Urinary bladder (tissue), 4 donors: ENCODE data around the gene POLR3C. TPM values are rescaled to one million over a fixed set of nuclear protein-coding genes. Genes with fewer than 3 reads are reported as not detected.
"Not testable (repeated sequence)": the region's sequence is repeated elsewhere in the genome, so short reads cannot be mapped to it uniquely, and the experiment has no call there.

Experiments
- DNase-seq: peaks from one replicate; pipeline ENCODE4 v3.0.0-alpha.2; 2015; ENCODE audit errors: extremely low spot score
- H3K27ac ChIP-seq: one replicate; pipeline ENCODE4 v1.5.1; 2013; ENCODE audit warnings: low read depth, mild to moderate bottlenecking, moderate library complexity
- H3K36me3 ChIP-seq: one replicate; pipeline ENCODE4 v1.6.1; 2013; ENCODE audit warnings: mild to moderate bottlenecking, moderate library complexity; ENCODE audit not compliant: insufficient read depth
- H3K4me1 ChIP-seq: one replicate; pipeline ENCODE4 v1.6.1; 2013; ENCODE audit warnings: mild to moderate bottlenecking, moderate library complexity; ENCODE audit not compliant: insufficient read depth
- H3K4me3 ChIP-seq: one replicate; pipeline ENCODE4 v1.5.1; 2013; ENCODE audit warnings: low read depth, low read length
- WGBS: extraction: QIAGEN DNeasy Blood & Tissue Kit; methylation state at CpG from one replicate; pipeline ENCODE4 v1.1.7; 2013; 5-methylcytosine and 5-hydroxymethylcytosine counted together
- polyA plus RNA-seq: library from polyadenylated mRNA; stranded (reverse); fragments of 200-250 nt; gene quantifications from one replicate; pipeline ENCODE4 v1.2.3, GENCODE V29; 2013
- total RNA-seq: library from RNA; depleted of rRNA; stranded (reverse); fragments of >200 nt; gene quantifications from one replicate; pipeline ENCODE4 v1.2.3, GENCODE V29; 2014
- donor health status: healthy with polysubstance abuse.
- donor health status: healthy.

POLR3C gene, protein sequence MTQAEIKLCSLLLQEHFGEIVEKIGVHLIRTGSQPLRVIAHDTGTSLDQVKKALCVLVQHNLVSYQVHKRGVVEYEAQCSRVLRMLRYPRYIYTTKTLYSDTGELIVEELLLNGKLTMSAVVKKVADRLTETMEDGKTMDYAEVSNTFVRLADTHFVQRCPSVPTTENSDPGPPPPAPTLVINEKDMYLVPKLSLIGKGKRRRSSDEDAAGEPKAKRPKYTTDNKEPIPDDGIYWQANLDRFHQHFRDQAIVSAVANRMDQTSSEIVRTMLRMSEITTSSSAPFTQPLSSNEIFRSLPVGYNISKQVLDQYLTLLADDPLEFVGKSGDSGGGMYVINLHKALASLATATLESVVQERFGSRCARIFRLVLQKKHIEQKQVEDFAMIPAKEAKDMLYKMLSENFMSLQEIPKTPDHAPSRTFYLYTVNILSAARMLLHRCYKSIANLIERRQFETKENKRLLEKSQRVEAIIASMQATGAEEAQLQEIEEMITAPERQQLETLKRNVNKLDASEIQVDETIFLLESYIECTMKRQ
- total RNA-seq (25.6 TPM), polyA plus RNA-seq (23.5 TPM)

DNA sequence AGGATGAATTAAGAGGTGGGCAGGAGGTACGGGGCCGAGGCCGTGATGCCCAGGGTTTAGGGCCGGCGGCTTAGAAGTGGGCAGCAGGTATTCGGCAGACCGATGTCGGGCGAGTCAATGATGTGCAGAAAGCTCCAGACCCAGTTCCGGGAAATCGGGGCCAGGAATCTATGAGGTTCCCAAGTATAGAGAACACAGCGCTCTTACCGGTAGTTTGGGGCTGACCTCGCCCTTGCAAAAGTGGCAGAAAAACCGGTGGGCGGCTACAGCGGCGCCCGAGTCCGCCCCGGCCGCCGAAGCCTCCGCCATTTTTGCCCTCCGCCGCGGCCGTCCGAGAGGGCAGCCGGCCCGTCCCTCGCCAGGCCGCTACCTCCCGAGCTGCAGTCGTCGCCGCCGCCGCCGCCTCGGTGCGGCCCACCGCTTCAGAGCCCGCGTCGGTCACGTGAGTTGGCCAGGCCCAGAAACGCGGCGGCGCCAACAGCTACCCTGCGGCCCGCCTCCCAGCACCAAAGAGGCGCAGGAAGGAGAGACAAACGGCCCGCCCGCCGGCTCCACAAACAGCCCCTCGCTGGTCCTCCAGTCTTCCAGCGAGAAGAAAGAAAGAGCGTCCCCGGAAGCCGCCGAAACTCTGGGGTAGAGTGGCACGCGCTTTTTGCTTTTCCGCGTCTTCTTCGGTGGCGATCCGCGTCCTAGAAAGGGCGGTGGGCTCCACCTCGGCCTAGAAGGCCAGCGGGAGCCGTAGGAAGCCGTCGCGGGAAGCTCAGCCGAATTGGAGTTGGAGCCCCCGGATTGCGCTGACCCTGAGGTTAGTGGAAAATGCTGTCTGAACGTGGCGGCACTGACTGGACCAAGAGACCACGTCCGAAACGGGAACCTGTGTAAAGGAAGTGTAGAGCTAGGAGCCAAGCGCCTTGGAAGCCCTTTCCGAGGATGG lies at the start of gene POLR3C, which contains the start of gene RNF115:
Gene POLR3C, plus strand, starts transcription at position 636 of the 934 bp plus-strand sequence. CDS start 1,577 bp downstream, outside the sequence.
Gene RNF115, minus strand, starts transcription at position 531 of the 934 bp plus-strand sequence. Its CDS starts 222 bp downstream, at position 309.
- DNase-seq = peak; percentile 75
- Histone ChIP-seq H3K27ac (peak within 1 kb of the TSS; percentile 54), H3K36me3 (peaks cover 4% of the 10 kb centered on the region), H3K4me3 (peak within 1 kb of the TSS; percentile 65), H3K4me1 (peaks cover 1% of the 10 kb centered on the region)
- WGBS = 2% methylated on average over 89 of the region's 89 CpGs

DNA sequence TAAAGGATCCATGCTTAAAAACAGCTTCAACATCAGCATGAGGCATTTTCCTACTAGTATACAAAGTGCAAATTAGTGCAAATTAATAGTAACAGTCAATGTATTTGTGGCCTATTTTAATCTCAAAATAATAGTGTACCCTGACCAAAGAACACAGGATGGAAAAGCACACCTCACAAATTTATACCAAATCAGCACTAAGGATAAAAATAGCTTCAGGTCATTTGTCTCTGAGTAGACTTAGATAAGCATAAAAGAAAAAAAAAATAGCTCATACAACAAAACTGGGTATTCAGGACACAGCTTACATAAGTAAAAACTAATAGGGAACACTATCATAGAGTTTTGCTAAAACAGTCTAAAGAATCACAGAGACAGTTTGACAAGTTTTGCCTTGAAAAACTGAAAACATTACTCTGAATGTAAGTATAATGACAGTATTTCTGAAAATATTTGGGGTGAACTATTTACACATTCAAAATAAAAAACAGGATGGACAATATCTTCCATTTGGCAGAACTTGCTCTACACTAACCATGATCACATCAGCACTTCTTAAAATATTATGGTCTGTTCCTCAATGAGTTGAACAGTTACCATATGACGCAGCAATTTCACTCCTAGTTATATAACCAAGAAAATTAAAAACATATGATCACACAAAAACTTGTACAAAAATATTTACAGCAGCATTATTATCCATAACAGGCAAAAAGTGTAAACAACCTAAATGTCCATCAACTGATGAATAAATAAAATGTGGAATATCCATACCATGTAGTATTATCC lies 46.4 kb upstream of the POLR3C start:
- Histone ChIP-seq H3K27ac (no peak overlapping the region), H3K36me3 (no peaks in the 10 kb centered on the region), H3K4me3 (no peak overlapping the region), H3K4me1 (no peaks in the 10 kb centered on the region)
- DNase-seq = no peak
- WGBS = 86% methylated on average over 1 of the region's 1 CpG

DNA sequence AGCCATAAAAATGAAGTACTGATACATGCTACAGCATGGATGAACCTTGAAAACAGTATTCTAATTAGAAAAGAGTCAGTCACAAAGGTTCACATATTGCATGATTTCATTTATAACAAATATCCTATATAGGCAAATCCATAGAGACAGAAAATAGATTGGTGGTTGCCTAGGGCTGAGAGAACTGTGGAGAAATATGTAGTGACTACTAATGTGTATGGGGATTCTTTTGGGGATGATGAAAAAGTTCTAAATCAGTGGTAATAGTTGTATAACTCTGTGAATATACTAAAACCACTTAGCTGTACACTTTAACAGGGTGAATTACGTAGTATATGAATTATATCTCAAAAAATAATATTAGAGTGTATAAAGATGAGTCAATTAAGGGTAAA lies 45.9 kb upstream of the POLR3C start:
- no peak for DNase-seq
- H3K4me3 ChIP-seq = no peak overlapping the region
- H3K36me3 ChIP-seq = no peaks in the 10 kb centered on the region
- H3K4me1 ChIP-seq = no peaks in the 10 kb centered on the region
- no peak overlapping the region for H3K27ac ChIP-seq
- WGBS = 94% methylated on average over 1 of the region's 1 CpG

DNA sequence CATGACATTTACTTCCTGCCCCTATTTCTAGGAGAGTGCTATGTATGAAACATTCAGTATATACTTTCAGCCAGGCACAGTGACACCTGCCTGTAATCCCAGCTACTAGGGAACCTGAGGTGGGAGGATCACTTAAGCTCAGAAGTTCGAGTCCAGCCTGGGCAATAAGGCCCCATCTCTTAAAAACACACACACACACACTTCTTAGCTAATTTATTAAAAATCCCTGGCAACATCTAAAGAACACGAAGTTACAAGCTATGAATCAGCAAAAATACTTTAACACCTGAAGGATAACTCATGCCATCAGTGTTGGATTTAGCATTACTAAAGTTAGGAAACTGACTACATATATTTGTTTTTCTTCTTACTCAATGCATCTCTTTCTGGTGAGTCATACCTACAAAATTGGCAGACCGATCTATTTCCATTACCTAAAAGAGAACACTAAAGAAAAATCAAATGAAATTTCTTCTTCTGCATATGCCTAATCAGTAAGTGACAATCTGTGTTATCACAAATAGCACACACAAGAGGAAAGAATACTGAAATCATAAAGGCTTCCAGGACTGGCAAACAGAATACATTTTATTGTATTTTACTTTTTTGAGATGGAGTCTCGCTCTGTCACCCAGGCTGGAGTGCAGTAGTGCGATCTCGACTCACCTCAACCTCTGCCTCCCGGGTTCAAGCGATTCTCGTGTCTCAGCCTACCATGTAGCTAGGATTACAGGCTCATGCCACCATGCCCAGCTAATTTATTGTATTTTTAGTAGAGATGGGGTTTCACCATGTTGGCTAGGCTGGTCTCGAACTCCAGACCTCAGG lies 41.5 kb upstream of the POLR3C start:
- H3K4me3 ChIP-seq = no peak overlapping the region
- no peak for DNase-seq
- 71% methylated on average over 10 of the region's 10 CpGs for WGBS
- no peak overlapping the region for H3K27ac ChIP-seq
- H3K4me1 ChIP-seq = no peaks in the 10 kb centered on the region
- H3K36me3 ChIP-seq = peaks cover 3% of the 10 kb centered on the region

DNA sequence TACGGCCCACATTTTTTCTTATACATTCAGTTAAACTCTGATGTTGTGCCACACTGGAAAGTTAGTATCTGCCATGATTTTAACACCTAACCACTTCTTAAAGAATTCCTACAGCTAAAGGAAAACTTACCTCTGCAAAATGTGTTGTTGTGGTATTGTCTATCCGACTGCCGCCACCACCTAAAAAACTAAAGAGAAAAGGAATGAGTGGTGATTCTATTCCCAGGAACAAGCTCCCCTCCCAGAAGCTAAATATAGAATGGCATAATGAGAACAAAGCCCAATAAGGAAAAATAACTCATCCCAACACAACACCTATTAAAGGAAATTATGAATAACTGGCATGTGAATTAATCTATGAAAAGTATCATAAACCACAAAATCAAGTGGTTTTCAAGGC lies 39.6 kb upstream of the POLR3C start:
- H3K4me3 ChIP-seq = no peak overlapping the region
- H3K27ac ChIP-seq = no peak overlapping the region
- no peak for DNase-seq
- 65% methylated on average over 3 of the region's 3 CpGs for WGBS
- no peaks in the 10 kb centered on the region for H3K4me1 ChIP-seq
- peaks cover 3% of the 10 kb centered on the region for H3K36me3 ChIP-seq

DNA sequence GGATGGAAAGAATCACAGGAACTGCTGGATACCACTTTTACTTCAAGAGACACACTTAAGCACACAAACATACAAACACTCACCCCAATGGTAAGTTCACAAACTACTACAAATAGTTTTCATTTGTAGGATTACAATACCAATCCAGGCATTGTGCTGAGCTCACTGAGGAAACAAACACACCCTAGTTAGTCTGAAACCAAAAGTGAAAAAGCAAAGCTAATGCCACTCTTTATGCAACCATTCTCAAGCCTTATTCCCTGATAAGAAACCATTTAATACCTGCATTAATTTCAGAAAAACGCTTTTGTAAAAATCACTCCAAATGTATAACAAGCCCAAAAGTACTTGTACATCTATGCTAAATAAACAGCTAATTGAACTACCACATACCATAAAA lies 38.5 kb upstream of the POLR3C start:
- Histone ChIP-seq H3K4me3 (no peak overlapping the region), H3K27ac (no peak overlapping the region), H3K36me3 (peaks cover 3% of the 10 kb centered on the region), H3K4me1 (no peaks in the 10 kb centered on the region)
- no peak for DNase-seq
- WGBS = 89% methylated on average over 1 of the region's 1 CpG

DNA sequence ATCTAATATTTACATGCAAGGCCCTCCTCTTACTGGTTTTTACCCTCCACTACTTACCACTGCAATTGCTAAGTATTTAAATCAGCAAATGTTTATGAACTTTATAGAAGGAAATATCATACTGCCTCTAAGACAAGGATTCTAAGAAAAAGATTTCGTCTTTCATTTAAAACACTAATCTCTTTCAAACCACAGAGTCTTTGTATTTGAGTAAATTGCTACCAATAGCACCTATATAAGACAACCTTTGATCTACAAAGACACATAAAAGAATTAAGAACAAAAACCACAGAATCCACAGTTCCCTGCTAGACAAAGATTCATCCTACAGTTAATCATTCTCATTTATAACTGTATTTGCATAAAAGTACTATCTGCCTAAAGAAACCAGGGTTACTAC lies 37.7 kb upstream of the POLR3C start:
- DNase-seq = no peak
- Histone ChIP-seq H3K27ac (no peak overlapping the region), H3K4me3 (no peak overlapping the region), H3K36me3 (peaks cover 3% of the 10 kb centered on the region), H3K4me1 (no peaks in the 10 kb centered on the region)
- 0% methylated on average over 1 of the region's 1 CpG for WGBS

DNA sequence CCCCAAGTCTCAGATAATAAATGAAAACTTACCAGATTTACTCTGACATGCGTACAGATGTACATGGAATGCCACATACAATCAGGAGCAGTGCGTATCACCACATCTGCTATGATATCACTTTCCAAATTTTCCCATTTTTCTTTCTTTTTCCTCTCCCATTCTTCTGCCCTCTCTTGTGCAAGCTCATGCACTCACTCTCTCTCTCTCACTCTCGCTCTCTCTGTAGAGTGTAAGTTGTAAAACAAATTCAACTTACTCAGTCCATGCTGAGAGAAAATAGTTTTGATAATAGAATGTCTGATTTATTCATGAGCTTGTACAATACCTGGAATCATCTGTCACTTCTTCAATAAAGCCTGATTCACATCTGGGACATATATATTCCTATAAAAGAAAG lies 35.4 kb upstream of the POLR3C start:
- H3K36me3 ChIP-seq = peaks cover 3% of the 10 kb centered on the region
- no peak overlapping the region for H3K4me3 ChIP-seq
- WGBS = over 99% methylated on average over 3 of the region's 3 CpGs
- DNase-seq = no peak
- no peaks in the 10 kb centered on the region for H3K4me1 ChIP-seq
- no peak overlapping the region for H3K27ac ChIP-seq

DNA sequence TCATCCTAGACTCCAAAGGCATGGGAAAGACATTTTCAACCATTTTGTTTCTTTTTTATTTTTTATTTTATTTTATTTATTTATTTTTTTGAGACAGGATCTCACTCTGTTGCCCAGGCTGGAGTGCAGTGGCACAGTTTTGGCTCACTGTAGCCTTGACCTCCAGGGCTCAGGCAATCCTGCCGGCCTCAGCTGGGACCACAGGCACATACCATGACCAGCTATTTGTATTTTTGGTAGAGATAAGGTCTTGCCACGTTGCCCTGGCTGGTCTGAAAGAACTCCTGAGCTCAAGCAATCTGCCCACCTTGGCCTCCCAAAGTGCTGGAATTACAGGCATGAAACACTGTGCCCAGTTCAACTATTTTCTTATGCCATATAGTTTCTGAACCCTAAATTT lies 32.1 kb upstream of the POLR3C start:
- not testable (repeated sequence) for DNase-seq, H3K4me1 ChIP-seq, H3K27ac ChIP-seq, H3K36me3 ChIP-seq, H3K4me3 ChIP-seq
- 80% methylated on average over 2 of the region's 2 CpGs for WGBS

DNA sequence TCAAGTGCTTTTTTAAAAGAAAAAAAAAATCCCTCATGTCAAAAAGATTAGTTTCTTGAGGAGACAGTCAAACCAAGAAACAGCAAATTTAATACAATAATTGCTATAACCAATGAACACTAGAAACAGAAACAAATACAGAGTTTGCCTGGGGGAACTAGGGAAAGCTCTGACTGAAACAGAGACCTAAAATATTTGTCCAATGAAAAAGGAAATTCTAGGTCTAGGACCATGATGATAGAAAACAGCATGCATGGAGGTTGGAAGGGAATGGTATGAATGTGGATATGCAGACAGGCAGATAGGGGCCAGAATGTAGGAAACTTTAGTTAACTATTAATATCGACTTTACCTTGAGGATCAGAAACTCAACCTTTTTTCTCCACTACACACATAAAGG lies 31.5 kb upstream of the POLR3C start:
- no peak overlapping the region for H3K27ac ChIP-seq
- H3K4me1 ChIP-seq = no peaks in the 10 kb centered on the region
- H3K4me3 ChIP-seq = no peak overlapping the region
- H3K36me3 ChIP-seq = no peaks in the 10 kb centered on the region
- no peak for DNase-seq
- 98% methylated on average over 1 of the region's 1 CpG for WGBS

DNA sequence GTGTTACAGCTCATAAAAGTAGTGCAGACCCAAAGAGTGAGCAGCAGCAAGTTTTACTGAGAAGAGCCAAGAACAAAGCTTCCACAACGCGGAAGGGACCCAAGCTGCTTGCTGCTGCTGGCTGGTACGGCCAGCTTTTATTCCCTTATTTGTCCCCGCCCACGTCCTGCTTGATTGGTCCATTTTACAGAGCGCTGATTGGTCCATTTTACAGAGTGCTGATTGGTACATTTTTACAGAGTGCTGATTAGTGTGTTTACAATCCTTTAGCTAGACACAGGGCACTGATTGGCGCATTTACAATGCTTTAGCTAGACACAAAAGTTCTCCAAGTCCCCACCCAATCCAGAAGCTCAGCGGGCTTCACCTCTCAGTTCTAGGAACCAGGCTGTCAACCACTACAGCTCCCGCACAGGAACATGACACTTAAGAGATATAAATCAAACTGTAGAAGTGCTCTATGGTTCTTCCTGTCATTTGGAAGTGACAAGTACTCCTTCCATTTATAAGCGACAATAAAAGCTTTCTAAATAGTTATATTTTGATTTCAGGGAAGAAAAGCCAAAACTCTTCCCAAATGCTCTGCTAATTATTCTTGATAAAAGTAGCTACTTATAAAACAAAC lies 28.6 kb upstream of the POLR3C start:
- no peak overlapping the region for H3K27ac ChIP-seq
- 91% methylated on average over 10 of the region's 10 CpGs for WGBS

DNA sequence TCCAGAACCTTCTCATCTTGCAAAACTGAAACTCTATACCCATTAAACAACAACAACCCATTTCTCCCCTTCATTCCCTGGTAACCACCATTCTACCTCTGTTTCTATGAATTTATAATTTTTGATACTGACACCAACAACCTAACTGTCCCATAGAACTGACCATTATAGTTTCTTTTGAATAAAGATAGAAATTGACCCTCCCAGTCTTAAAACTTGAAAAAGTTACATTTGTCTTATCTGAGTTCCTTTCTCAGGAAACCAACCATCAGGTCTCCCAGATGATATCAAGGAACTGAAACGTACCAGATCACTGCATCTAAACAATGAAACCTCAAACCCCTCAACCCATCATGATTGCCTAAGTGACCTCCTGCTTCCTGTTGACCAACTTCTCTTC lies 27.2 kb upstream of the POLR3C start:
- DNase-seq = no peak
- 45% methylated on average over 1 of the region's 1 CpG for WGBS
- H3K27ac ChIP-seq = no peak overlapping the region
- no peak overlapping the region for H3K4me3 ChIP-seq
- no peaks in the 10 kb centered on the region for H3K4me1 ChIP-seq
- no peaks in the 10 kb centered on the region for H3K36me3 ChIP-seq

More for the DNA sequence above, 28.6 kb upstream of the POLR3C start:
- Histone ChIP-seq H3K4me3 (no peak overlapping the region), H3K4me1 (no peaks in the 10 kb centered on the region), H3K36me3 (no peaks in the 10 kb centered on the region)
- no peak for DNase-seq
